ENCODE measurements around the gene FAM120AOS.

Gene FAM120AOS

GRCh38 chr9:93417538-93417937 is 35.8 kb downstream of the FAM120AOS start:
- TF ChIP-seq, protein P1, sequence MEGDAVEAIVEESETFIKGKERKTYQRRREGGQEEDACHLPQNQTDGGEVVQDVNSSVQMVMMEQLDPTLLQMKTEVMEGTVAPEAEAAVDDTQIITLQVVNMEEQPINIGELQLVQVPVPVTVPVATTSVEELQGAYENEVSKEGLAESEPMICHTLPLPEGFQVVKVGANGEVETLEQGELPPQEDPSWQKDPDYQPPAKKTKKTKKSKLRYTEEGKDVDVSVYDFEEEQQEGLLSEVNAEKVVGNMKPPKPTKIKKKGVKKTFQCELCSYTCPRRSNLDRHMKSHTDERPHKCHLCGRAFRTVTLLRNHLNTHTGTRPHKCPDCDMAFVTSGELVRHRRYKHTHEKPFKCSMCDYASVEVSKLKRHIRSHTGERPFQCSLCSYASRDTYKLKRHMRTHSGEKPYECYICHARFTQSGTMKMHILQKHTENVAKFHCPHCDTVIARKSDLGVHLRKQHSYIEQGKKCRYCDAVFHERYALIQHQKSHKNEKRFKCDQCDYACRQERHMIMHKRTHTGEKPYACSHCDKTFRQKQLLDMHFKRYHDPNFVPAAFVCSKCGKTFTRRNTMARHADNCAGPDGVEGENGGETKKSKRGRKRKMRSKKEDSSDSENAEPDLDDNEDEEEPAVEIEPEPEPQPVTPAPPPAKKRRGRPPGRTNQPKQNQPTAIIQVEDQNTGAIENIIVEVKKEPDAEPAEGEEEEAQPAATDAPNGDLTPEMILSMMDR (IDR thresholded peaks at IDR 0.05; ENCODE audit: low read length, missing control alignments): no peak
- no peak overlapping the region for H3K4me3 ChIP-seq (replicated peaks; ENCODE audit: low read depth, low read length)
- no peak for DNase-seq (ENCODE audit: low read depth)

- no peak overlapping the region for H3K4me3 ChIP-seq (replicated peaks; ENCODE audit: low read depth, low read length)
- TF ChIP-seq, protein P1 (IDR thresholded peaks at IDR 0.05; ENCODE audit: low read length, missing control alignments): no peak
- DNase-seq (ENCODE audit: low read depth): no peak
Measured at GRCh38 chr9:93416530-93417235, 36.7 kb downstream of the FAM120AOS start.

DNA sequence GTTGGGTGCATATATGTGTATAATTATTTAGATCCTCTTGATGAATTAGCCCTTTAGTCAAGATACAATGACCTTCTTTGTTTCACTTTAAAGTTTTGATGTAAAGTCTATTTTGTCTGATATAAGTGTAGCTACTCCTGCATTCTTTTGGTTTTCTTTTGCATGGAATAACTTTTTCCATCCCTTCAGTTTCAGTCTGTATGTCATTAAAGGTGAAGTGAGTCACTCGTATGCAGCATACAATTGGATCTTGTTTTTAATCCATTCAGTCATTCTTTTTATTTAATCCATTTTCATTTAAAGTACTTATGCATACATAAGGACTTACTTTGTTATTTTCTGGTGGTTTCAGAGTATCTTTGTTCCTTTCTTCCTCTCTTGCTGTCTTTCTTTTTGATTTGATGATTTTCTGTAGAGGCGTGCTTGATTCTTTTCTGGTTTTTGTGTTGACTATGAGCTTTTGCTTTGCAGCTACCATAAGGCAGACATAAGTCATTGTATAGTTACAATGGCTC is 38.1 kb downstream of the FAM120AOS start:
- TF ChIP-seq, protein P1 (IDR thresholded peaks at IDR 0.05; ENCODE audit: low read length, missing control alignments): no peak
- H3K4me3 ChIP-seq (replicated peaks; ENCODE audit: low read depth, low read length): no peak overlapping the region
- no peak for DNase-seq (ENCODE audit: low read depth)

DNA sequence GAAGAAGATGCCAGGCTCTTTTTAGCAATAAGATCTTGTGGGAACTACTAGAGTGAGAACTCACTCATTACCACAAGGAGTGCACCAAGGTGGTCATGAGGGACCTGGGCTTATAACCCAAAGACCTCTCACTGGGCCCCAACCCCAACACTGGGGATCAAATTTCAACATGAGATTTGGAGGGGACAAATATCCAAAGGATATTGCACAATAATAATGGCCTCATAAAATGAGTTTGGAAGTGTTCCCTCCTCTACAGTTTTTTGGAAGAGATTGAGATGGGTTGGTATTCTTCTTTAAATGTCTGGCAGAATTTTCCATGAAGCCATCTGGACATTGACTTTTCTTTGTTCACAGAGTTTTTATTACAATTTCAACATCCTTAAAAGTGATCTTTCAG is 39.9 kb downstream of the FAM120AOS start:
- TF ChIP-seq, protein P1 (IDR thresholded peaks at IDR 0.05; ENCODE audit: low read length, missing control alignments): no peak
- H3K4me3 ChIP-seq (replicated peaks; ENCODE audit: low read depth, low read length): no peak overlapping the region
- DNase-seq (ENCODE audit: low read depth): no peak

GRCh38 chr9:93406371-93406770 is 47.0 kb downstream of the FAM120AOS start:
- TF ChIP-seq, protein P1 (IDR thresholded peaks at IDR 0.05; ENCODE audit: low read length, missing control alignments): no peak
- DNase-seq (ENCODE audit: low read depth): no peak
- H3K4me3 ChIP-seq (replicated peaks; ENCODE audit: low read depth, low read length): no peak overlapping the region

- DNase-seq (ENCODE audit: low read depth): no peak
- TF ChIP-seq, protein P1 (IDR thresholded peaks at IDR 0.05; ENCODE audit: low read length, missing control alignments): no peak
- no peak overlapping the region for H3K4me3 ChIP-seq (replicated peaks; ENCODE audit: low read depth, low read length)
Measured at GRCh38 chr9:93398471-93398870, 54.9 kb downstream of the FAM120AOS start.
